Peyer's patch (tissue), 4 donors: ENCODE measurements around the gene CDHR2. TPM values are rescaled to one million over a fixed set of nuclear protein-coding genes. Genes with fewer than 3 reads are reported as not detected.

ENCODE experiments used
- DNase-seq, 3 donors: peaks; one replicate each; pipeline ENCODE4 v3.0.0-alpha.2; 2017 to 2019
- H3K27ac ChIP-seq, 4 donors: fragments of 200-600 bp; sonication (generic); one replicate each; pipeline ENCODE4 v1.5.1; 2016 to 2019
- H3K27me3 ChIP-seq, 2 donors: fragments of 200-600 bp; sonication (generic); one replicate each; pipeline ENCODE4 v1.5.1; 2019
- H3K36me3 ChIP-seq, 3 donors: fragments of 200-600 bp; sonication (generic); one replicate each; pipeline ENCODE4 v1.5.1; 2016 to 2019
- H3K4me1 ChIP-seq, 4 donors: fragments of 200-600 bp; sonication (generic); one replicate each; pipeline ENCODE4 v1.5.1; 2016 to 2019
- H3K4me3 ChIP-seq, 4 donors: fragments of 200-600 bp; sonication (generic); 1 replicate in 3 of 4; 2 replicates in 1 of 4; pipeline ENCODE4 v1.5.1; 2016 to 2019; ENCODE audit warnings: mild to moderate bottlenecking in 1 of 4
- H3K9me3 ChIP-seq, 4 donors: fragments of 200-600 bp; sonication (generic); one replicate each; pipeline ENCODE4 v1.5.1; 2016 to 2019; ENCODE audit warnings: mild to moderate bottlenecking in 1 of 4
- POLR2A ChIP-seq, 2 donors: fragments of 450-650 bp; IDR thresholded peaks; one replicate each; pipeline ENCODE4 v1.5.1; 2017; ENCODE audit warnings: antibody characterized with exemption in 2 of 2, mild to moderate bottlenecking in 2 of 2, moderate library complexity in 2 of 2
- total RNA-seq, 4 donors: library from RNA; depleted of rRNA; stranded (reverse); fragments of >200 nt; gene quantifications; one replicate each; pipeline ENCODE4 v1.1.0, GENCODE V29; 2016
- TF ChIP-seq, protein P1 (sequence below), 6 experiments: fragments of 450-650 bp in 4 of 6; fragments of 200-600 bp in 2 of 6; sonication (generic) in 1 of 6; IDR thresholded peaks; one replicate each; pipeline ENCODE4 v1.5.1; 2017 to 2019; ENCODE audit warnings: antibody characterized with exemption in 6 of 6, mild to moderate bottlenecking in 3 of 6, moderate library complexity in 1 of 6

CDHR2 gene
- total RNA-seq, 4 donors from 2014 or later = 39.6 to 823 (median 613) TPM

DNA sequence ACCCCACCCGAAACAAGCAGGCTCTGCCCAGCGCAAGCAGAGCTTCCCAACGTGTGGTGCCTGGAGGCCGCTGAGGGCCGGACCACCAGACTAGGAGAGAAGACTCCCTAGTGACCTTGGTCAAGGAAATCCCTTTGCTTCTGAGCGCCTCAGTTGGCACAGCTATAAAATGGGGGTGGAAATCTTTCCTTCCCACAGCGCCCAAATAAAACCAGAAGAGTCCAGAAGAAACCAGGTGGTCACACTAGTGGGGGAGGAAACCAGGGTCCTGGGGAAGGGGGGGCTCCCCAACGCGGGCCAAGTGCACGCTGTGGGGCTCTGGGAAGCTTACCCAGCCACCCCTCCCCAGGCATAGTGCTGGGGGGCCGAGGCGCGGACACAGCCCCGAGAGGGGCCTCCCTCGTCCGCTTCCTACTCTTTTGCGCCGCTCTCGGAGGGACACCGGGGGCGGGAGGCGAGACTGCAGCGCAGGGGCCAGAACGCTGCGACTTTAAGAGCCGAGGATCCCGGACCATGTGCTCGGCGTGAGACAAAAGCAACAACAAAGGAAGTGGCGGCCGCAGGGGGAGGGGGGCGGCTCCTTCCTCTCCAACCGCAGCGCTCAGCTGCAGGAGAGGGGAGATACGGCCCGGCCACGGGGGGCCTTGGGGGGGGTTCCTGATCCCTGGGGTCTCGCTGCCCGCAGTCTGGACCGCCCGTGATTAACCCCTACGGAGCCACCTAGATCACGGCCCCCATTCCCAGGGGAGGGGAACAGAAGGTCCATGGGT, 12.8 kb upstream of the CDHR2 start:
- Histone ChIP-seq H3K36me3 (peaks cover 0 to 10% (median 0%) of the 10 kb centered on the region in 3 donors), H3K27me3 (no peaks in the 10 kb centered on the region), H3K4me3 (peak overlapping the region; percentile 61 to 90 (median 80)), H3K4me1 (peaks cover 19 to 46% (median 37%) of the 10 kb centered on the region in 4 donors), H3K9me3 (no peaks in the 10 kb centered on the region), H3K27ac (peak overlapping the region; percentile 94 to 100 (median 97))
- DNase-seq = peak; percentile 85 to 96 (median 89)
- TF ChIP-seq POLR2A (IDR thresholded peaks at IDR 0.05) = peak in 1 of 2 donors; percentile 30
- TF ChIP-seq, protein P1, sequence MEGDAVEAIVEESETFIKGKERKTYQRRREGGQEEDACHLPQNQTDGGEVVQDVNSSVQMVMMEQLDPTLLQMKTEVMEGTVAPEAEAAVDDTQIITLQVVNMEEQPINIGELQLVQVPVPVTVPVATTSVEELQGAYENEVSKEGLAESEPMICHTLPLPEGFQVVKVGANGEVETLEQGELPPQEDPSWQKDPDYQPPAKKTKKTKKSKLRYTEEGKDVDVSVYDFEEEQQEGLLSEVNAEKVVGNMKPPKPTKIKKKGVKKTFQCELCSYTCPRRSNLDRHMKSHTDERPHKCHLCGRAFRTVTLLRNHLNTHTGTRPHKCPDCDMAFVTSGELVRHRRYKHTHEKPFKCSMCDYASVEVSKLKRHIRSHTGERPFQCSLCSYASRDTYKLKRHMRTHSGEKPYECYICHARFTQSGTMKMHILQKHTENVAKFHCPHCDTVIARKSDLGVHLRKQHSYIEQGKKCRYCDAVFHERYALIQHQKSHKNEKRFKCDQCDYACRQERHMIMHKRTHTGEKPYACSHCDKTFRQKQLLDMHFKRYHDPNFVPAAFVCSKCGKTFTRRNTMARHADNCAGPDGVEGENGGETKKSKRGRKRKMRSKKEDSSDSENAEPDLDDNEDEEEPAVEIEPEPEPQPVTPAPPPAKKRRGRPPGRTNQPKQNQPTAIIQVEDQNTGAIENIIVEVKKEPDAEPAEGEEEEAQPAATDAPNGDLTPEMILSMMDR (IDR thresholded peaks at IDR 0.05) = no peak

- TF ChIP-seq, protein P1 (IDR thresholded peaks at IDR 0.05) = peak in 1 of 6 experiments; percentile 6
- peak; percentile 66 to 77 for TF ChIP-seq POLR2A (IDR thresholded peaks at IDR 0.05)
- Histone ChIP-seq H3K4me3 (peak within 1 kb of the TSS; percentile 61 to 90 (median 80)), H3K9me3 (no peaks in the 10 kb centered on the region), H3K36me3 (peaks cover 0 to 3% (median 0%) of the 10 kb centered on the region in 3 donors), H3K4me1 (peaks cover 19 to 45% (median 39%) of the 10 kb centered on the region in 4 donors), H3K27me3 (no peaks in the 10 kb centered on the region), H3K27ac (peak within 1 kb of the TSS; percentile 94 to 100 (median 97))
- DNase-seq = peak; percentile 97 to 99 (median 98)
These were observed 12.1 kb upstream of the CDHR2 start, which contains the start of gene RNF44 for GRCh38 chr5:176536902-176537553. RNF44 (minus strand) TSS chr5:176537402; CDS start chr5:176532472, 4,930 bp downstream.

- H3K27ac ChIP-seq = peak overlapping the region; percentile 94 to 100 (median 97)
- DNase-seq = peak; percentile 97 to 100 (median 99)
- no peaks in the 10 kb centered on the region for H3K27me3 ChIP-seq
- H3K4me3 ChIP-seq = peak overlapping the region; percentile 61 to 90 (median 80)
- peak in 1 of 2 donors; percentile 94 for TF ChIP-seq POLR2A (IDR thresholded peaks at IDR 0.05)
- TF ChIP-seq, protein P1 (IDR thresholded peaks at IDR 0.05) = no peak
- H3K4me1 ChIP-seq = peaks cover 19 to 43% (median 37%) of the 10 kb centered on the region in 4 donors
- no peaks in the 10 kb centered on the region for H3K9me3 ChIP-seq
- H3K36me3 ChIP-seq = no peaks in the 10 kb centered on the region
These were observed 11.4 kb upstream of the CDHR2 start for GRCh38 chr5:176537554-176538229.

GRCh38 chr5:176538230-176538988, 10.7 kb upstream of the CDHR2 start:
- no peaks in the 10 kb centered on the region for H3K27me3 ChIP-seq
- H3K4me3 ChIP-seq = peak overlapping the region; percentile 61 to 90 (median 80)
- peaks cover 18 to 35% (median 30%) of the 10 kb centered on the region in 4 donors for H3K4me1 ChIP-seq
- no peak for TF ChIP-seq POLR2A (IDR thresholded peaks at IDR 0.05)
- TF ChIP-seq, protein P1 (IDR thresholded peaks at IDR 0.05) = no peak
- no peaks in the 10 kb centered on the region for H3K9me3 ChIP-seq
- DNase-seq = peak in 1 of 3 donors; percentile 34
- no peaks in the 10 kb centered on the region for H3K36me3 ChIP-seq
- H3K27ac ChIP-seq = peak overlapping the region; percentile 94 to 100 (median 97)

- H3K4me1 ChIP-seq = peaks cover 12 to 30% (median 26%) of the 10 kb centered on the region in 4 donors
- no peak for DNase-seq
These were observed 10.2 kb upstream of the CDHR2 start for GRCh38 chr5:176538989-176539384.

More at GRCh38 chr5:176538989-176539384, 10.2 kb upstream of the CDHR2 start:
- no peaks in the 10 kb centered on the region for H3K27me3 ChIP-seq
- no peaks in the 10 kb centered on the region for H3K9me3 ChIP-seq
- H3K36me3 ChIP-seq = no peaks in the 10 kb centered on the region
- H3K27ac ChIP-seq = no peak overlapping the region
- no peak overlapping the region for H3K4me3 ChIP-seq
- TF ChIP-seq POLR2A (IDR thresholded peaks at IDR 0.05) = no peak
- TF ChIP-seq, protein P1 (IDR thresholded peaks at IDR 0.05) = no peak
